ENCODE data around the gene NEDD4L.

Gene NEDD4L

DNA sequence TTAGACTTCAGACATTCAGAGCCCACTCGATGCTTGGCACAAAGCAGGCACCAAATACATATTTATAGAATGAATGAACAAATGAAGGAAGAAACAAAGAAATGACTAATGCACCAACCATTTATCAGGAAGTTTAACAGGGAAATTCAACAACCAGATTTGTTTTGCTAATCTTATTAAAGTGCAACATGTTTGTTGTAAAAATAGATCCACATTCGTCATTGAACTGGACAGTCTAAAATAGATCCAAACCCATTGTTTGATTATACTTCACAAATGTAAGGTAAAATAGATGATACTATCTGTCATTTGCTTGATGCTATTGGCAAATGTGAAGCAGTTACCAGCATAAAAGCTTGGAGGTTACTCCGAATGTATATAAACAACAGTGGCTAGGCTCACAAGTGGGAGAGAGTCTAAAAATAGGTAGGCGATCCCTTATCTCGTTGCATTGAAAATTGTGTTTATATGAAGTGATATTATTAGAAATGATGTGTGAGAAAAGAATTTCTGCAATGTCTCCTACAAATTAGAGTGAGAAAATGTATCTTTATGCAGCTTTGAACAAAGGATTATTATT, 246.2 kb downstream of the NEDD4L start:
- no peak for DNase-seq (ENCODE audit: low spot score)

DNA sequence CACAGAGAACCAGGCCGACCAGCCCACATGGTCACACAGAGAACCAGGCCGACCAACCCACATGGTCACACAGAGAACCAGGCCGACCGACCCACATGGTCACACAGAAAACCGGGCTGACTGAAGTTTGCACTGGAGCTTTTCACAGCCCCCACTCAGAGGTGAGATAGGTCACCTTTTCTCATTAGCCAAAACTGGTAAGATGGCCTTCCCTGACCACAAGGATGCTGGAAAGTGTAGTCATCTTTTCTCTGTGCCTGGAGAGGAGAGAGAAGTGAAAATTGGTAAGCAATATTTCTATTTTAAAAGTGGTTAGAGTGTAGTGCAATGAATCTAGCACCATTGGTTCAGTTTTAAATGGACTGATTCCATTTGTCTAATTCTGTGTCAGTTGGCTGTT, 247.1 kb downstream of the NEDD4L start:
- DNase-seq (ENCODE audit: low spot score): no peak

DNA sequence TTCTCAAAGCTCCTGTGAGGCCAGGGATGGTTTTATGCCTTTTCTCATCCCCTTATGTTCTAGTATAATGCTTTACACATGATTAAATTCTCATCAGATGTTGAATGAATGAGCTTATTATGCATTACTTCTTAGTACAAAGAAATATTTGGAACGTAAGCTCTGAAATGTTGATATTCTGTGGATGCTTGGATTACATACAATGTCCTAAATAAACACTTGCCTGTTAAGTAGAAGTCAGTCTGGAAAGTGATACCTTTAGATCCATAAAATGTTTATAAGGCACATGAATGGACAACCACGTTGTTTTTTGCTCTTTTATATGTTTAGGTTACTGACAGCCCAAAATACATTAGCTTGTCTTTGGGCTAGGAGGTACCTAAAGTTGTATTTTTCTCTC, 248.6 kb downstream of the NEDD4L start:
- DNase-seq (ENCODE audit: low spot score): no peak

DNA sequence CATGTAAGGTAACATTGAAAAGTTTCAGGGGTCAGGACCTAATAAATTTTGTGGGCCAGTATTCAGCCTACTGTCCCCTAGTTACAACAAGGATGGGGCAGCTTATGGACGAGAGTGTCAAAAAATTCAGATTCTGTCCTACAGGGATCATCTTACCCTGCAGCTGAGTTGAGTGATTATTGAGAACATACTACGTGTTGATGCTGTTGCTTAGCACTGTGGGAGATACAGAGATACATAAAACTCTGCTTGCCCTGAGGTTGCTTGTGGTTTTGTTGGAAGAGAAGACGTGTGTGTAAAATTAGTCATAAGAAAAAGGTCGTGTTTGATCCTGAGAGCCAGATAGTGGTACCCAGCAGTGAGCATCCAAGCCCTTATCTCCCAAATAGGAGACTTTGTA, 253.2 kb downstream of the NEDD4L start:
- no peak for DNase-seq (ENCODE audit: low spot score)

DNA sequence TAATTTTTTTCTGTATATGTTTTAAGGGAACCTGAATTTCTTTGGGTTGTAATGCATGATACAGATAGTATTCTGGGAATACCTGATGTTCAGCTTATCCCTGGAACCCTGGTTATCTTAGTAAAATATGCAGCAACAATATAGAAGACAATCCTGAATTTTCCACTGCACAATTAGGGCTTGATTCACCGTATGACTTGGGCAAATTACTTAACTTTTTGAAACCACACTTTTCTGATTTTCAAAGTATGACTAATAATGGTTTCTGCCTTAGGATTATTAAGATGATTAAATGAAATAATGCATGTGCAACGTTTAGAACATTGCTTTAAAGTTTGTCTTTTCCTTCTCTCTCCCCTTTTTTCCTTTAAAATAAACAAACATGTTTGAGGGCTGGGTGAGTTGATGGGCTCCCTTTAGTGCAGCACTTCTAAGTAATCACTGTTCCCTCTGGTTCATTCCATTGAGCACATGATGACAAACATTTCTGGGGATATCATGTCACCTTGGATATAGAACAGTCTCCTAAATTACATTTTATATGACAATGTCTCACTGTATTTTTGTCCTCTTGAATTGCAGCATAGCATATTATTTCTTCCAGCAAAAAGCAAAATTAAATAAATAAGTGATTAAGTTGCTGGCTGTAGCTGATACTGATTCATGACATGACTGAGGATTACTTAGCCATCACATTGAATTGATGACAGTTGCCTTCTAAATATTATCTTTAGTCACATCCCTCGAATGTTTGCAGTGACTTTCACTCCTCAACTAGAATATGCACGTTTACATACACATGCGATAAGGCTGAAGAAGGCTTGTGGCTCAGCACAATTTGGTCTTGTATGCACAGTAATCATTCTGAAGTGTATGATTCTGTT, 254.5 kb downstream of the NEDD4L start:
- no peak for DNase-seq (ENCODE audit: low spot score)

DNA sequence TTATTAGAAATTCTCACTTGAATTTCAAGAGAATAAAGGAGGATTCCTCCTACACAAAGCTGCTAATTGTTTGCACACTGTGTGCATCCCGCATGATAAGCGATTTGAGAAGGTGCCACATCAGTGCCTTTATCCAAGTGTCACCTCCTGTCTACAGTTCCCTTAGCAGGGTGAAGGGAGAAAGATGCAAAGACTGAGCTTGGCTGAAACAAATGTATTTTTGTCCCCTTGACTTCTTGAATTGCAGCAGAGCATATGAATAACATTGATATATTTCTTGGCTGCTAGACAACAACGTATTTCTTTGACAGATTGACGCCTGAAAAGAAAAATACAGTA, 255.1 kb downstream of the NEDD4L start:
- DNase-seq (ENCODE audit: low spot score): no peak

DNA sequence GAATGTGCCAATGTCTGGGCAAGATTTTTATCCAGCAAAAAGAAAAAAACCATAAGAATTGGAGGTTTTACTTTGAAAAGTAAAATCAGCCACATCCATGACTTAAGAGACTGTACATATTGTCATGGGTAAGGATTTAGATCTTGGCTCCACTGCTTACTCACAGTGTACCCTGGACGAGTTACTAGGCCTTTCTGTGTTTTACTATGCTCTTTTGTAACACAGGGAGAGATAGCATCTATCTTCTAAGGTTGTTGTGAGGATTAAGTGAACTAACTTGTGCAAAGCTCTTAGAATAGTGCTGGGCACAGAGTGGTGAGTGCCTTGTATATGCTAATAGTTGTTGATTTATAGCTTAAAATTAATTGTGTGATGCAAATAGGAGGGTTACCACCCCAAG, 255.9 kb downstream of the NEDD4L start:
- no peak for DNase-seq (ENCODE audit: low spot score)

DNA sequence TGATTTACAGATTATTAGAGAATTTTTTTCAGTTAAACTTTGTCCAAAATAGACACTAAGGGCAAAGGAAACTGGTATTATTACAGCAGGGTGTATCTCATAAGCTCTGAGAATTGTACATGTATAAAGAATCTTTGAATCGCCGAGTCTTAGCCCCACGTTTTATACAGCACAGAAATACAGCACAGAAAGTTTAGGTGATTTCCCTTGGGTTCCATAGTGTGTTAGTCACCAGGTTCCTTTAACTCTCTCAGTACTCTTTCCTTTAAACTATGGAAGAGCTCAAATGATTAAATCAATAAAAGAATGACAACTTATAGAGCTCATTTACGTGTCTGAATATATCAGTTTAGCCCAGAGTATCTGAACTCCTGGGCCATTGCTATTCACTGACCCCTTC, 256.8 kb downstream of the NEDD4L start:
- no peak for DNase-seq (ENCODE audit: low spot score)

DNA sequence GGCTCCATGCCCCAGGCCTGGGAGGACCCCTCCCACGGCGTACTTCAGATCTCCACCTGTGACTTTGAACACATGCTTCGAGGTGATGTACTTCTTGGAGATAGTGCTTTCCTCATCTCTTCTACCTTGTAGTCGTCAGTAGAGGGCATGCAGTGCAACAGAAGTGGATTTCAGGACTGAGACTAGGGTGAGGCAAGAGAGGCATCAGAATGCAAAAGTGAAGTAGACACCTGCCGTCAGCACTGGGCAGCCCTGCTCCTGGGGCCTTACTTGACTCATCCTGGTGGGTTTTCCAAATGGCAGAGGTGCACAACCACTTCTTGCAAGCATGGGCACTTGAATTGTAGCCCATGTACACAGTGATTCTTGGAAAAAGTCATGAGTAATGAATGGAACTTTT, 258.8 kb downstream of the NEDD4L start:
- no peak for DNase-seq (ENCODE audit: low spot score)

DNA sequence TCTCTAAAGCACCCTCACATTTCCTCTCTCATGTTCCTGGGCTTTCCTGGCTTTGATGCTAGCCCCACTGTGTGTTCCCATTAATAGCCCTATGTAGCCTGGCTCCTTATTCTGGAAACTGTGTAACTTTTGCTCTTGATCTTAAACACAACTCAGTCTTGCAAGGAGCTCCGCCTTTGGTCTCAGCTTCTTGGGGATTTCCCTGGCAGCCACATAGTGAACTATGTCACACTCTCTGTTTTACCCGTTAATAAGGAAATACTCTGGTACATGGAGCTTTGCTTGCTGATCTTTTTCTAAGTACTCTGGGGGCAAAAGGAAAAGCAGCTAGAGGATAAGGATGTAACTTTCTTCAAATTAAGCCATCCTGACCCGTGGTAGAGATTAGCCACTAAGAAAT, 259.3 kb downstream of the NEDD4L start:
- DNase-seq (ENCODE audit: low spot score): no peak

DNA sequence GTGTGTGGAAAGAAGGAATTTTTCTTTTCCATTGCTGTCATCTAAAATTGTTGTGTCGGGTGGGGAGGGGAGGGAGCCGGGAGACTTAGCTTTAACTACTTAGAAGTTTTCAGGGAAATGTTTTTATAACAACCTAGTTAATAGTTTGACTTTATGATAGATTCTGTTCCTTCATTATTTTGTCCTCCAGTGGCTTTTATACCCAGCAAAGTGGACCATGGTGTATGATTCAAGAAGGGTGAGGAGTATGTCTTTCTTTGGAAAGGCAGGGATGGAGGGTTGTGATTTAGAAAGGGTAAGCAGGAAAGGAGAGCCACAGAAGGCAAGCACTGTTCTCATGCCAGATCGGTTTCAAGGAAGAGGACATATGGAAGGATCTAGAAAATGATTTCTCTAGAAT, 261.8 kb downstream of the NEDD4L start:
- DNase-seq (ENCODE audit: low spot score): no peak

DNA sequence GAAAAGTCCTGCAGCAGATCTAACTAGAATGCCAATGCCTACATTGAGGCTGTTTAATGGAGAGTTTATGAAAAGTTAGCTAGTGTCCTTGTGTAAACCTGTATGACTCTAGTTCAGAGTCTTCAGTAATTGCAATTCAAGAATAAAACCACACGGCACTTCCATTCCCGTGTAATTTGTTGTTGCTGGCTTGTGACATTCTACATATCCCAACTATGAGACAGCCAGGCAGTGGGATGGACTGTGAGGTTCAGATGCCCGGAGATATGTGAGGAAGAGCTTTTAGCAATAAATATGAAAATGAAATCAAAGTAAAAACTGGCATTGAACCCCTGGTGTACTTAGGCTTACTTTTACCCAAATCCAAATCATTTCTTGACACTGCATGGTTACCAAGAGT, 263.4 kb downstream of the NEDD4L start:
- DNase-seq (ENCODE audit: low spot score): no peak

DNA sequence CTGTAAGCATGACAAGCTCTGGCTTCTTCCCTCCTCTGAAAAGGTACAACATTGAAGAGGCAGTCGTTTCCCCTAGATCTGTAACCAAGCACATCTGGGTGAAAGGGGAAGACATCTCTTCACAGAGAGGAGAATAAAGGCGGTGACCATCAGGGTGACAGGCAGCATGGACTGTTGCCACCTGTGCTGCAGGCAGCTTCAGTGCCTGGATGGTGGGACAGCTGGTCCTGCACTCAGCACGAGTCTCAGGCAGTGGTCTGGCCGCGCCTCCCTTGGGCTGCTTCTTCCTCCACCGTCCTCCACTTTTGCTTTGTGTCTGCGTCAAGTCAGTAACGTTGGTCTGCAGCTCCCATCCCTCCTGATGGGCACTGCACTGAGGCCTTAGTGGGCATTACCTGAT, 264.4 kb downstream of the NEDD4L start:
- no peak for DNase-seq (ENCODE audit: low spot score)

DNA sequence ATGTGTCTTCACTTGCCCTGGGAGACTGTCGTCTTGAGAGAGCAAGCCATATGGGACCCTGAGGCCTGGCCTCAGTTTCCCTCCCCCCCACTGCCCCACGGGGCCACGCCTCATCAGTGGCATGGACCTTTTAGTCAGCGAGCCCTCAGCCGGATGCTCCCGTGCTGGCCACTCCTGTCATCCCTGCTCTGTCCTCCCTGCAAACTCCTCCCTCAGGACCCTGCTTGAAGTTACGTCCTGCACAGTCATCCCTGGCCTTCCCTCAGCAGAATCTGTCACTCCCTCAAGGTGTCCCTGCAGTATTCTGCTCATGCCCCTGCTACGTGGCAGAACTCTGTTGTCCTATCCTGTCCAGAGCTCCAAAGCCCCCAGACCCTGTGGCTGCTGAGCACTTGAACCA, 265.1 kb downstream of the NEDD4L start:
- no peak for DNase-seq (ENCODE audit: low spot score)

DNA sequence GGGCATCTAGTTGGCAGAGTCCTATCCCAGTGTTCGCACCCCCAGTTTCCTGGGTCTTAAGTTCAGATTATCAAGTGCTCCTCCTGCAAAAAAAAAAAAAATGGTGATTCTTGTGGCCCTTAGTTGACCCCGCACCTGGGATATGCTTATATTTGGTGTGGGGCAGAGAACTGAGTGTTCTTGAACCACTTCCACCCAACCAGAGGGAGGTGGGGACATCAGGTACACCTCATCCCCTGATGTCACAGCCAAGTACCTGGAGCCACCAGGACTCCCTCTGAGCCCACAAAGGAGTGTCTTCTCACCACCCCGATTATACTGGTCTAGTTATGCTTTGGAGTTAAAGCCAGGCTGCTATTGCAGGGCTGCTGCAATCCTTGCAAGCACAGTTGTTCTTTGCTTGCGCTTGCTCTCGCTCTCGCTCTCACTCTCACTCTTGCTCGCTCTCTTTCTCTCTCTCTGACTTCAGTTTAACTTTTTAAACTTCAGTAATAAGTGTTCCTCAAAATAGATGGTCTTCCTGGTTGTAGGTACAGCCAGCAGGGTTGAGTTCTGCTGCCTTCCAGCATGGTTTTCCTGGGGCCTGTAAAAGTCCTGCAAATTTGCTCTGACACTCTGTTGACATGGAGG, 265.7 kb downstream of the NEDD4L start:
- DNase-seq (ENCODE audit: low spot score): no peak

DNA sequence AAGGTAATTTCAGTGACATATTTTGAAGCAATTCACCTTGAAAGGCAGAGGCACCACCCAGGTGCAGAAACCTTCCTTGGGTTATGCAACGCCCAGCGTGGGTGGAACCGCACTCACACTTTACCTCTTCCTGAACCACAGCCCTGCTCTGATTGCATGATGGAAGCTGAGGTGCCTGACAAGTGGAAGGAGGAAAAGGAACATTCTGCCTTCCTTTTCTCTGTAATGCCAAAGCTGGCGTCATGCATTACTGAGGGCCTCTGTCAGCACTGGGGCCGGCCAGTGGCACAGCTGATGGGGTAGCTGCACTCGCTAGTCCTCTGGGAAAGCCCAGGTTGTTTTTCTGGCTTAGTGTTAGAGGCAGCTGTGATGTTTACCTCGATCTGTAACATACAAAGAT, 266.5 kb downstream of the NEDD4L start:
- DNase-seq (ENCODE audit: low spot score): peak; percentile 29

DNA sequence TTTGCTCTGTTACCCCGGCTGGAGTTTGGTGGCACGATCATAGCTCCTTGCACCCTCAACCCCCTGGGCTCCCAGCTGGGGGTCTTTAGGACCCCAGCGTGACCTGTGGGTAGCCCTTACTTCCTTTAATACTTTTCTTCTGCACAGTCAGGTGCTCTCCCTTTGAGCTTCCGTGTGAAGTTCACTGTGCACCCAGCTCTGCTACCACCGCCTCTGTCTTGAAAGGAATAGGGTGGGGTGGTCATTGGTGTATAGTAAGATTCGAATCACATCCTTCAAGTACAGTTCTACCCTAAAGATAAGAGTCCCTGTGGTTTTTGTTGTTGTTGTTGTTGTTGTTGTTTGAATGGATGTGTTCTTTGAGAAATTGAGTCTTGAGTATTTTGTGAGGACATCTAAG, 267.4 kb downstream of the NEDD4L start:
- no peak for DNase-seq (ENCODE audit: low spot score)

DNA sequence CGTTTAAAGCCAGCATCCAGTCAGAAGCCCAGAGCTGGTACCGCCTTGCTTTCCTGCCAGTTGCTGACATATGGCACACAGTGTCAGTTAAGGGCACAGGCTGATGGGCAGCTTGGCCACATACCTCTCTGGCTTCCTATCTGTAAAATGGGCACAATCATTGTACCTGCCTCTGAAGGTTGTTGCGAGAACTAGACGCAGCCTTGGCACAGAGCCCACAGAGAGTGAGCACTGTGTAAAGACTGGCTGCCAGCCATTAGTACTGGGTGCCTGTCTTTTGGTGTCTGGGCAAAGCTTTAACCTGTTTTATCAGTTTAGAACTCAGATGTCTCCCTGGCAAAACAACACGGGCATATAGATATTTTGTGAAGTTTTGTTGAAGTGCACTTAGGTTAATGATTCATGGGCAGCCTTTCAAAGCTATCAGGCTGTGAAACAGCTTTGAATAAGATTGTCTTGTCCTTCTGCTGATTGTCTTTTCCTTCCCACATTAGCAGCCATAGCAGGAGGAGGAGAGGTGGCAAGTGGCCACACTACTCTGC, 269.5 kb downstream of the NEDD4L start:
- DNase-seq (ENCODE audit: low spot score): no peak

DNA sequence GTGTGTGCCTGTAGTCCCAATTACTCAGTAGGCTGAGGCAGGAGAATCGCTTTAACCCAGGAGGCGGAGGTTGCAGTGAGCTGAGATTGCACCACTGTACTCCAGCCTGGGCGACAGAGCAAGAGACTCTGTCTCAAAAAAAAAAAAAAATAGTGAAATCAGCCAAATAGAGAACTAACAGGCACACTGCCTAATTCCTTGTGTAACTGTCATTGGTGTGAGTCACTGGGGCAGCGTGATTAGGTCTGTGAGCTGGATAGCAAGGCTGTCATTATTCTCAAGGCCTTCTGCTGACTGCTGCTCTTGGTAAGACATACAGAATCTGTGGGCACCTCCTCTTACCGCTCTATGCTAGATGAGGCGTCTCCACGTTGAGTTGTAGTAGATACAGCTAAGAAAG, 270.3 kb downstream of the NEDD4L start:
- DNase-seq (ENCODE audit: low spot score): no peak

DNA sequence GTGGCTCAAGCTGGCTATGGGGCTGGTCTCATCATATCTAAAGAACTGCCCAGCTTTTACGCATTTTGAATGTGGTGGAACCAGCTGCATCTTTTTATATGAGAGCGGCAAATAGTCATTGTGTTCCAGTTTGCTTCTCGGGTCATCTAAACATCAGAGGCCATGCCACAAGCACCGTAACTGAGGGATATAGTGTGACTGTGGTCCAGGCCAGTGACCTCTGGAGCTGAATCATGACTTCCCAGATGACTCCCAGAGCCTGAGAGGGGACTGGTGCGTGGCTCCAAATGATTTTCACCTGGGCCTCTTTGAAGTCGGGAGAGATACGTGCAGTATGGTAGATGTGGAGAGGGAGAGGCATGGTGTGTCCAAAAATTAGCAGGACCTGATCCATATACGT, 271.0 kb downstream of the NEDD4L start:
- no peak for DNase-seq (ENCODE audit: low spot score)

DNA sequence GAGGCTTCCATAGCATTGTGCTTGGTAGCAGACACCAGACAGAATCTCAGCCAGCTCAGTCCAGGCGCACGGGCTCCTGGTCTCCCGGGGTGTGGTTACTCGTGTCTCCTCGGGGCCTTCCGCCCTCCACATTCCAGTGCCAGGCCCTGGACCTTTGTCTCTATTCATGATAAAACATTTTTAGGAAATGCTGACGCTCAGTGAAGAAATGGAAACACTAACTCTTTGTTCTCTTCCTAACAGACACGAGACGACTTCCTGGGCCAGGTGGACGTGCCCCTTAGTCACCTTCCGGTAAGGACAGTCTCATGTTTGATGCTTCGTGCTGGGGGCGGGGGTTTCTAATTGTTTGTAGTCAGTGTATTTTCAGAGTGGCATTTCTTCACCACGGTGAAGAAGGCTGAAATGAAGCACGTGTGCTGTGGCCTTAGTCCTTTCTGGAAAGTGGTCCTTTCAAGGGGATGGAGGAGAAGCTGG, 271.8 kb downstream of the NEDD4L start:
- DNase-seq (ENCODE audit: low spot score): no peak

DNA sequence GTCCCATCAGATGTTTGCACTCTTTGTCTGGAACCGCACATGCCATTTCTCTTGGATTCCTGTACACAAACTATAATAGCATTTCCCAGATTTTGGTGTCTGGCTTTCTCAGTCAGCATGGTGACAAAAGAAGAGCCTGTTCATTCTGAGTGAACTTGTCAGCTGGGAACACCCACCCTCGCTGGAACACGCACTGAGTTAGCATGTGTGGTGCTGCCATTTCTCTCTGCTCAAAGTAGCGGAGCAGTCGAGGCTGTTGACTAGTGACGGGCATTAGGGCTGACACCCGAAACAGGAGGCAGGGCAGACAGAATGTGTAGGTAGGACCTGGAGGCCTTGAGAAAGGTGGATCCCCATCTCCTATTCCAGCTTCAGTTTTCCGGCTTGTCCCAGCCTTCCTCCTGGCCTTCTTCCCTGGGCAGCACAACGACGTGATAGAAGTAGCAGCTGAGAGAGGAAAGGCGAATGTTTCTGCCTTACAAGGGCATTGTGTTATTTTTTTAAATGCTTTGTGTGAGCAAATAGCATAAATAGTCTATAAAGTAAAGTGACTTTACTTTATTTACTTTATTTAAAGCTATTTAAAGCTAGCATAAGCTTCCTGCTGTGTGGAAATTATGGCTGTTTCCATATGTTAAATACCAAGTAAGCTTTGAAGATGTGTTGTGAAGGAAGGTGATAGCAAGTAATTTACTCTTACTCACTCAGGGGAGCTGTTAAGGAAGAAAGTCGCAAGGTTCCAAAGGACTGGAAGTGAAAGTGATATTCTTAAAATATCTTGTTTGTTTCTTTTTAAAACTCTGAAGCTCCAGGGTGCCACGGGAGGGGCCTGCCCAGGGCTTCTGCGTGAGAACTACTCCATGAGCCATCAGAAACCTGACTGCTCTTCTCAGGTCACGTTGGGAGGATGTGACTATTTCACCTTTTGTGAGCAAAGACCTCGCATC, 272.6 kb downstream of the NEDD4L start:
- DNase-seq (ENCODE audit: low spot score): no peak

Data from iPS-NIHi11 (cell line).